OCI-LY1 (cell line): ENCODE data around the gene TCEA3.

Experiments used
- CTCF ChIP-seq: fragments of 200-600 bp; sonication (generic), shearing (Covaris generic); IDR thresholded peaks from 2 replicates; pipeline ENCODE4 v1.5.1; 2017; ENCODE audit warnings: mild to moderate bottlenecking, antibody characterized with exemption, low read length, moderate library complexity, mixed read lengths
- EZH2 ChIP-seq: fragments of 200-600 bp; sonication (generic), shearing (Covaris generic); IDR thresholded peaks from 2 replicates; pipeline ENCODE4 v1.8.0; 2017; ENCODE audit warnings: borderline replicate concordance, mixed run types, mild to moderate bottlenecking, antibody characterized with exemption, low read length, moderate library complexity, mixed read lengths

- TF ChIP-seq CTCF: no peak
- no peak for TF ChIP-seq EZH2
Observed at GRCh38 chr1:23384312-23385058, 40.1 kb downstream of the TCEA3 start.
